Muscle of leg (tissue), 11 donors: ENCODE results near the gene ATAD3C. TPM values are rescaled to one million over a fixed set of nuclear protein-coding genes. Genes with fewer than 3 reads are reported as not detected.
"Not testable (repeated sequence)": the region's sequence is repeated elsewhere in the genome, so short reads cannot be mapped to it uniquely, and the experiment has no call there.

Source experiments
- DNase-seq: peaks from one replicate; pipeline ENCODE4 v3.0.0; 2013
- H3K27ac ChIP-seq: one replicate; pipeline ENCODE4 v1.5.1; 2013; ENCODE audit warnings: mild to moderate bottlenecking, low read length, control low read depth
- H3K27me3 ChIP-seq: one replicate; pipeline ENCODE4 v1.6.1; 2013; ENCODE audit warnings: low read length; ENCODE audit not compliant: control insufficient read depth, insufficient read depth
- H3K36me3 ChIP-seq: one replicate; pipeline ENCODE4 v1.6.1; 2013; ENCODE audit warnings: low read length; ENCODE audit not compliant: control insufficient read depth, insufficient read depth
- H3K4me1 ChIP-seq: one replicate; pipeline ENCODE4 v1.6.1; 2013; ENCODE audit warnings: low read length; ENCODE audit not compliant: control insufficient read depth, insufficient read depth
- H3K4me3 ChIP-seq: one replicate; pipeline ENCODE4 v1.5.1; 2013; ENCODE audit warnings: low read length, control low read depth
- H3K9me3 ChIP-seq: replicated peaks from 2 replicates; pipeline ENCODE4 v1.6.1; 2013; ENCODE audit warnings: low read depth, low read length; ENCODE audit not compliant: control insufficient read depth
- WGBS: methylation state at CpG from one replicate; pipeline ENCODE4 v1.1.5; 2013; ENCODE audit warnings: missing lambda C conversion rate; ENCODE audit not compliant: insufficient coverage; 5-methylcytosine and 5-hydroxymethylcytosine counted together
- polyA plus RNA-seq, 8 donors: library from polyadenylated mRNA; unstranded; fragments of 120-200 nt; gene quantifications; one replicate each; pipeline versions ENCODE4 v1.2.1 to v1.2.3, GENCODE V29; 2013; ENCODE audit warnings: inconsistent platforms in 1 of 8, low replicate concordance in 1 of 8; ENCODE audit not compliant: insufficient read length in 8 of 8, insufficient read depth in 1 of 8
- total RNA-seq: library from RNA; stranded (reverse); fragments of 120-200 nt; gene quantifications from one replicate; pipeline ENCODE4 v1.2.4, GENCODE V29; 2013

ATAD3C gene
- total and polyA plus RNA-seq, 9 donors, result 0.22 to 1.2 (median 0.35) TPM

GRCh38 chr1:1489861-1490260 lies 40.4 kb downstream of the ATAD3C start:
- H3K36me3 ChIP-seq, result peaks cover 59% of the 10 kb centered on the region
- H3K4me1 ChIP-seq, result no peaks in the 10 kb centered on the region
- peaks cover 13% of the 10 kb centered on the region for H3K9me3 ChIP-seq
- H3K27ac ChIP-seq, result no peak overlapping the region
- DNase-seq, result no peak
- H3K27me3 ChIP-seq, result no peaks in the 10 kb centered on the region
- no peak overlapping the region for H3K4me3 ChIP-seq
- WGBS, result 96% methylated on average over 18 of the region's 19 CpGs

- Histone ChIP-seq H3K9me3 (peaks cover 13% of the 10 kb centered on the region), H3K4me3 (no peak overlapping the region), H3K36me3 (peaks cover 62% of the 10 kb centered on the region), H3K27me3 (no peaks in the 10 kb centered on the region), H3K27ac (no peak overlapping the region), H3K4me1 (no peaks in the 10 kb centered on the region)
- WGBS, result 93% methylated on average over 18 of the region's 25 CpGs
- no peak for DNase-seq
Measured at GRCh38 chr1:1490633-1491230, 41.2 kb downstream of the ATAD3C start.

GRCh38 chr1:1491601-1492000 lies 42.1 kb downstream of the ATAD3C start:
- Histone ChIP-seq H3K27me3 (no peaks in the 10 kb centered on the region), H3K4me1 (no peaks in the 10 kb centered on the region), H3K4me3 (no peak overlapping the region), H3K9me3 (peaks cover 13% of the 10 kb centered on the region), H3K27ac (no peak overlapping the region), H3K36me3 (peaks cover 62% of the 10 kb centered on the region)
- 96% methylated on average over 9 of the region's 10 CpGs for WGBS
- no peak for DNase-seq

- DNase-seq, H3K4me3 ChIP-seq, H3K4me1 ChIP-seq, H3K27ac ChIP-seq, H3K27me3 ChIP-seq: not testable (repeated sequence)
- H3K36me3 ChIP-seq, result peaks cover 43% of the 10 kb centered on the region
- 96% methylated on average over 16 of the region's 22 CpGs for WGBS
- H3K9me3 ChIP-seq, result peaks cover 13% of the 10 kb centered on the region
Measured at GRCh38 chr1:1494311-1494710, 44.8 kb downstream of the ATAD3C start.

- WGBS, result 88% methylated on average over 6 of the region's 18 CpGs
- peaks cover 13% of the 10 kb centered on the region for H3K9me3 ChIP-seq
- H3K4me1 ChIP-seq, H3K4me3 ChIP-seq, H3K27me3 ChIP-seq, DNase-seq, H3K27ac ChIP-seq: not testable (repeated sequence)
- peaks cover 32% of the 10 kb centered on the region for H3K36me3 ChIP-seq
Measured at GRCh38 chr1:1495461-1495975, 46.0 kb downstream of the ATAD3C start.

- Histone ChIP-seq H3K4me1 (peaks cover 12% of the 10 kb centered on the region), H3K27ac (peak overlapping the region; percentile 35)
- H3K27me3 ChIP-seq, H3K9me3 ChIP-seq, H3K4me3 ChIP-seq, H3K36me3 ChIP-seq: not testable (repeated sequence)
- peak; percentile 46 for DNase-seq
- WGBS, result 61% methylated on average over 11 of the region's 16 CpGs
Measured at GRCh38 chr1:1504777-1505365, 55.4 kb downstream of the ATAD3C start.

GRCh38 chr1:1505366-1505798 lies 55.9 kb downstream of the ATAD3C start:
- WGBS, result no CpG with 5 or more reads among the region's 22 CpGs
- not testable (repeated sequence) for H3K36me3 ChIP-seq, H3K9me3 ChIP-seq, H3K27me3 ChIP-seq, H3K4me3 ChIP-seq, DNase-seq
- peaks cover 12% of the 10 kb centered on the region for H3K4me1 ChIP-seq
- H3K27ac ChIP-seq, result peak overlapping the region; percentile 35

- H3K27me3 ChIP-seq, DNase-seq, H3K36me3 ChIP-seq, H3K9me3 ChIP-seq, H3K4me3 ChIP-seq: not testable (repeated sequence)
- 30% methylated on average over 2 of the region's 5 CpGs for WGBS
- peak overlapping the region; percentile 3 for H3K27ac ChIP-seq
- peaks cover 13% of the 10 kb centered on the region for H3K4me1 ChIP-seq
Measured at GRCh38 chr1:1505801-1506200, 56.3 kb downstream of the ATAD3C start.

GRCh38 chr1:1507305-1507704 lies 57.8 kb downstream of the ATAD3C start:
- Histone ChIP-seq H3K27me3 (no peaks in the 10 kb centered on the region), H3K9me3 (no peaks in the 10 kb centered on the region), H3K4me3 (no peak overlapping the region), H3K36me3 (no peaks in the 10 kb centered on the region), H3K27ac (no peak overlapping the region), H3K4me1 (peaks cover 17% of the 10 kb centered on the region)
- no CpG with 5 or more reads among the region's 4 CpGs for WGBS
- no peak for DNase-seq

GRCh38 chr1:1508775-1509464 lies 59.4 kb downstream of the ATAD3C start:
- 65% methylated on average over 5 of the region's 34 CpGs for WGBS
- DNase-seq, H3K27me3 ChIP-seq, H3K36me3 ChIP-seq, H3K9me3 ChIP-seq, H3K27ac ChIP-seq, H3K4me3 ChIP-seq: not testable (repeated sequence)
- H3K4me1 ChIP-seq, result peaks cover 17% of the 10 kb centered on the region
